ENCODE data around the gene DEPDC7.
"Not testable (repeated sequence)": the region's sequence is repeated elsewhere in the genome, so short reads cannot be mapped to it uniquely, and the experiment has no call there.

Gene DEPDC7

GRCh38 chr11:33015621-33016551, at the start of gene DEPDC7:
Gene DEPDC7 (plus strand): TSS chr11:33015878. CDS start chr11:33015956, 78 bp downstream.
- DNase-seq (ENCODE audit: low read depth in 2 of 2, low spot score in 1 of 2): peak; percentile 56 to 63

DNA sequence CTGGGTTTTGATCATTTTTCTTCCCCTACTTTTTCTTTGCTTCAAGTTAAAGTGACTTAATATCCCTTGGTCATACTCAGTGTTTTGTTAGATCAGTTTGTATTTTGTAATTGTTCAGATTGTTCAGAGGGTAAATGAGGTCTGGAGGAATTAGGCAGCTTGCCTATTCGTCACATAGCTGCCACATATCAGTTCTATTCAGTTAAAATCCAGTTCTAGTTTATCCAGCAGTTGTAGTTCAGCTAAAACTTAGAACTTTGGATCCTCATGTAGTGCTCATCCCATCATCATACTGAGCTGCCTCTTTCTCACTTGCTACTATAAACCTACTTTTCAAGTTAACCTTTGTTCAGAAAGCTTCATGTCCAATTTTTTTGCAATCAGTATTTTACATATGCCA, 47.1 kb upstream of the DEPDC7 start:
- DNase-seq (ENCODE audit: low read depth in 2 of 2, low spot score in 1 of 2): no peak

GRCh38 chr11:32972233-32972632, 43.4 kb upstream of the DEPDC7 start:
- DNase-seq (ENCODE audit: low read depth in 2 of 2, low spot score in 1 of 2): not testable (repeated sequence)

DNA sequence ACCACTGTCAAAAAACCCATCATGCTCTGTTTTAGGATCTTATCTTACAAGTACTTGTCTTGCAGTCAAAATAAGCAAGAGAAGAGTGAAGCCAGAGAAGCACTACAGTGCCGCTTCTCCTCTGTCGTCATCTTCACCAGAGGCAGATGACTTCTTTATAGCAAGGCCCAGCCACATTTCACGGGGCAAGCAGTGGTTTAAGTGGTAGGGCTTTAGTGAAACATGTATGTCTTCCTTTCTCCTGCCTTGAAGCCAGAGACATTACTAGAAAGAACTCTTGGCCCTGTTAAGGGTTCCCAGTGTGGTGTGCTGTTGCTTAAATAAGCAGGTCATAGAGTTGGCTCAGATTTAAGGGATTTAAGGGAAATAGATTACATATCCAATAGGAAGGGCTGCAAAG, 42.9 kb upstream of the DEPDC7 start:
- no peak for DNase-seq (ENCODE audit: low read depth in 2 of 2, low spot score in 1 of 2)

DNA sequence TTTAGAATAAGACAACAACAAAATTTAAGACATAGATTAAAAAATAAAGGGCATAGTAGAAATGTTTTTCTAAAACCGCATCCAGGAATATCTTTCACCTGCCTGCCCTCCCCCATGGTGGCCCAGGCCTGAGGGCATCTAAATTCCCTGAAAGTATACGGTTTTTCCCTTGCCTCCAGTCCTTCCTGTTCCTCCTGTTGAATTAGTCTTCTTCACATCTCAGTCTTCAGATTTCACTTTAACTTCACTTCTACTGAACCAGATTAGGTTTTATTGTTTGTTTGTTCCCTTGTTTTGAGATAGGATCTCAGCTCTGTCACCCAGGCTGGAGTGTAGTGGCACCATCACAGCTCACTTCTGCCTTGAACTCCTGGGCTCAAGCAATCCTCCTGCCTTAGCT, 33.1 kb upstream of the DEPDC7 start:
- no peak for DNase-seq (ENCODE audit: low read depth in 2 of 2, low spot score in 1 of 2)

- DNase-seq (ENCODE audit: low read depth in 2 of 2, low spot score in 1 of 2): no peak
Measured at GRCh38 chr11:32983506-32983905, 32.2 kb upstream of the DEPDC7 start.

DNA sequence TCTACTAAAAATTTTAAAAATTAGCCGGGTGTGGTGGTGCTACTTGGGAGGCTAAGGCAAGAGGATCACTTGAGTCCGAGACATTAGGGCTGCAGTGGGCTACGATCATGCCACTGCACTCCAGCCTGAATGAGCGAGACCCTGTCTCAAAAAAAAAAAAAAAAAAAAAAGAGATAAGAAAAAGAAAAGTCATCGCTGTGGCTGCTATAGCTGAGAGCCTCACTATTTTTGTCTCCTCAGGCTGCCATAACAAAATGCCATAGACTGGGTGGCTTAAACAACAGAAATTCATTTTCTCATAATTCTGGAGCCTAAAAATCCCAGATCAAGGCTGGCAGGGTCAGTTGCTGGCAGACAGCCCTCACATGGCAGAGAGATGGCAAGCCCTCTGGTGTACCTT, 30.1 kb upstream of the DEPDC7 start:
- DNase-seq (ENCODE audit: low read depth in 2 of 2, low spot score in 1 of 2): no peak

DNA sequence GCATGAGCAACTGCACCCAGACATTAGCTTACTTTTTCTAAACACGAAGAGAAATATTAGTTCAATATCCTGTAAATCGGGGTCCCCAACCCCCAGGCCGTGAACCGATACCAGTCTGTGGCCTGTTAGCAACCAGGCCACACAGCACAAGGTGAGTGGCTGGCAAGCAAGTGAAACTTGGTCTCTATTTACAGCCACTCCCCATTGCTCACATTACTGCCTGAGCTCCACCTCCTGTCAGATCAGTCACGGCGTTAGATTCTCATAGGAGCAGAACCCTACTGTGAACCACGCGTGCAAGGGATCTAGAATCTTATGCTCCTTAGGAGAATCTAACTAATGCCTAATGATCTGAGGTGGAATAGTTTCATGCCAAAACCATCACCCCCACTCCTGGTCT, 27.8 kb upstream of the DEPDC7 start:
- DNase-seq (ENCODE audit: low read depth in 2 of 2, low spot score in 1 of 2): no peak

- DNase-seq (ENCODE audit: low read depth in 2 of 2, low spot score in 1 of 2): no peak
Measured at GRCh38 chr11:32990481-32990880, 25.2 kb upstream of the DEPDC7 start.

DNA sequence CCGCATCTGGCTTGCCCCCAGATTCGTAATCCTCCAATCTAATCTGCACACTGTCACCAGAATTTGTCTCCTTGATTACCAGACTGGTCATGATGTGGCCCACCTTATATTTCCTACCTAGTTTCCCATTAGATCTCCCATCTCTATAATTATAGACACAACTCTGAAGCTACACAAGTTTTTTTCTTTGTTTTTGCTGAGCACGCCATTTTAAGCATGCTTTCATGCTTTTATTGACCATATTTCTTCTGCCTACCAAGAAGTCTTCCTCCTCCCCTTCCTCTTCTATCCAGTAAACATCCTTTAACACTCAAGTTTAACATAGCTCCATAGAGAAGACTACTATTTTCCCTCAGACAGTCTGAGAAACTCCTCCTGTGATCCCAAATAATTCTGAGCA, 24.3 kb upstream of the DEPDC7 start:
- no peak for DNase-seq (ENCODE audit: low read depth in 2 of 2, low spot score in 1 of 2)

DNA sequence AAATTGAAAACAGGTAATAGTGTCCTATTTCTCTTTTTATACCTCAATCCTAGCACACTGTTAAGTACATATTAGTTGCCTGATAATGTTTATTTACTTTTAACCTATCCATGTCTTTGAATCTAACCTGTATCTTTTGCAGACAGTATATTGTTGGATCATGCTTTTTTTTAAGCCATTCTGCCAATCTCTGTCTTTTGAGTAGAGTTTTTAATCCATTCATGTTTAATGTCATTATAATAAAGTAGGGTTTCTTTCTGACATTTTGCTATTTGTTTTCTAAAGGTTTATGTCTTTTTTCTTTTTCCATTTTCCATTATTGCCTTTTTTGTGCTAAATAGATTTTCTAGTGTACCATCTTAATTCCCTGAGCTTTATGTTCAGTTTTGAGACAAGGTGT, 23.8 kb upstream of the DEPDC7 start:
- no peak for DNase-seq (ENCODE audit: low read depth in 2 of 2, low spot score in 1 of 2)

DNA sequence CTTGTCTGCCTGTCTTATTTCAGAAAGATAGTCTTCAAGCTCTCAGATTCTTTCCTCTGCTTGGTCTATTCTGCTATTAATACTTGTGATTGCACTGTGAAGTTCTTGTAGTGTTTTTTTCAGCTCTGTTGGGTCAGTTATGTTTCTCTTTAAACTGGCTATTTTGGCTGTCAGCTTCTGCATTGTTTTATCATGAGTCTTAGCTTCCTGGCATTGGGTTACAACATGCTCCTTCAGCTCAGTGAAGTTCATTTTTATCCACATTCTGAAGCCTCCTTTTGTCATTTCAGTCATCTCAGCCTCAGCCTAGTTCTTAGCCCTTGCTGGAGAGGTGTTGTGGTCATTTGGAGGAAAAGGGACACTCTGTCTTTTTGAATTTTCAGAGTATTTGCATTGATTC, 15.5 kb upstream of the DEPDC7 start:
- no peak for DNase-seq (ENCODE audit: low read depth in 2 of 2, low spot score in 1 of 2)

GRCh38 chr11:33001281-33001680, 14.4 kb upstream of the DEPDC7 start:
- no peak for DNase-seq (ENCODE audit: low read depth in 2 of 2, low spot score in 1 of 2)

DNA sequence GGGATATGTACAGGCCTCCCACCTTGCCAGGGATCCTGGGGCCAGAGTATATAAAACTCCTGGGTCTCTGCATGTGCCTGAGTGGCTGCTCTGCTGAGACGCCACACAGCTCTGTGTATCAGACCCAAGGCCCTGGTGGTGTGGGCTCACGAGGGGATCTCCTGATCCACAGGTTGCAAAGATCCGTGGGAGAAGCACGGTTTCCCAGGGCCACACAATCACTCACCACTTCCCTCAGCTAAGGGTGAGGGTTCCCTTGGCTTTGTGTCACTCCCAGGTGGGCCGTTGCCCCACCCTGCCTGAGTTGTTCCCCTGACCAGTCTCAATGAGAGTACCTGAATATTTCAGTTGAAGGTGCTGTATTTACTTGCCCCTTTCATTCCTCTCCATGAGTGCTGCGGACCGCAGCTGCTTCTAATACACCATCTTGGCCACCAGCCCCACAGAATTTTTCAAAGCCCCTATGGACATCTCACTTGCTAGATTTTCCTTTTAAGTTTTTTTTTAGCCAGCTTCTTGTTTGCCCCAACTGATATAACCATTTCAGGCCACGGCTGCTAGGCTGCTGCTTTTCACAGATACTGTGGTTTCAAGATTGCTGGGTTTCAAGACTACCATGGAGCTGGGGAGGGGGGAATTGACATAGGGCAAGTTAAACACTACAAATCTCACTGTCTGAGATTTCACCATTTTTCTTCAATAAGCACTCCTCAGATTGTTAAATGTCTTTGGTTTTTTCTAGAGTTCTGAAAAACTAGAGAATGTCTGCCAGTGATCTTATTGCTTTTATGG, 13.7 kb upstream of the DEPDC7 start:
- no peak for DNase-seq (ENCODE audit: low read depth in 2 of 2, low spot score in 1 of 2)

DNA sequence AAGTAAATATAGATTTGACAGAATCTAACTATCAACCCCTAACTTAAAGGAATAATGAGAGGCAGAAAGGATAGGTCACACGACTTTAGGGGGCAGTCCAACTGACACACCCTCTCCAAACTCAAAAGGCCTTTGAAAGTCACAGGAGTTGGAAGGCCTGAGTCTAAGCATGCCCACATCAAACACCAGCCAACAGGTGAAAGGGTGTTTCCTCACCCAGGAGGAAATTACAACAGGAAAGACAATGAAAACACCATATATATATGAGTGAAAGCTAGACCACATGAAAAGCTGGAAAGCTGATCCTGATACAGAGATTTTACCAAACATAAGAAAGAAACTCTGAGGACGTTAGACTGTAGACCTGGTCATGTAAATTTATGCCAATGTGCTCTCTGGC, 10.5 kb upstream of the DEPDC7 start:
- DNase-seq (ENCODE audit: low read depth in 2 of 2, low spot score in 1 of 2): no peak

GRCh38 chr11:33006010-33006409, 9.7 kb upstream of the DEPDC7 start:
- no peak for DNase-seq (ENCODE audit: low read depth in 2 of 2, low spot score in 1 of 2)

DNA sequence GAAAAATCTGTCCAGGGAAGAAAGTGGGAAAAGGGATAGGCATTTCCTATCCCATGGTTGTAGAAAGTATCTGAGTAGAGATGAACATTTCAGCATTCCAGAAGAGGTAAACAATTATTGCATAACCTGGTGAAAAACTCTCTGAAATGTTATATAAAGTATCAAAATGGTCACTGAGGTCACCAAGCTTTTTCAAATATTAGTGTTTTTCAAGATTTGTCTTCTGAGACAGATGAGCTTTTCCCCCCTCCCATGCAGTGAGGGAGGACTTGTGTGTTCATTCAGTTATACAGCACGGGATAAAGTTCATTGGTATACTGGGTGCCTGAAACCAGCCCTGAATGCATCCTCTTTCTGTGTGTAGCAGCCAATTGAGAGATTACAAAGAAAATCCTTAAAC, 1.9 kb upstream of the DEPDC7 start:
- no peak for DNase-seq (ENCODE audit: low read depth in 2 of 2, low spot score in 1 of 2)

DNA sequence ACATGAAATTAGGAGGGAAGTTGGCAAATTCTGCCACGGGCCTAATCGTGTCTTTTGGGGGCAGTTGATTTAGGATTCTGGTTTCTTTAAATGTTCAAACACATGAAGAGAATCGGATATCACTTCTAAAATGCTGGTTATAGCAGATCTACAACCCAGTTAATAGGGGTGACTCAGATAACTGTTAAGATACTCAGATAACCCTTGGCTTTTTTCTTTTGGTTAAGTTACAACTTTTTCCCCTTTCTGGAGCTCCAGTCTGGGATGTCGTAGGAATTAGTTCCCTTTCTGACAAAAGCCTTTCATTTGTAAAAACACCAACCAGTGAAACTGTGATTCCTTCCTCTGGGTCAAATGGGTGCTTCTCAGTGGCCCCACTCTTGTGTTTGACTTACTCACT, 976 bp downstream of the DEPDC7 start:
- no peak for DNase-seq (ENCODE audit: low read depth in 2 of 2, low spot score in 1 of 2)

GRCh38 chr11:33017478-33017877, 1.8 kb downstream of the DEPDC7 start:
- DNase-seq (ENCODE audit: low read depth in 2 of 2, low spot score in 1 of 2): no peak

- no peak for DNase-seq (ENCODE audit: low read depth in 2 of 2, low spot score in 1 of 2)
Measured at GRCh38 chr11:33017965-33018364, 2.3 kb downstream of the DEPDC7 start.

DNA sequence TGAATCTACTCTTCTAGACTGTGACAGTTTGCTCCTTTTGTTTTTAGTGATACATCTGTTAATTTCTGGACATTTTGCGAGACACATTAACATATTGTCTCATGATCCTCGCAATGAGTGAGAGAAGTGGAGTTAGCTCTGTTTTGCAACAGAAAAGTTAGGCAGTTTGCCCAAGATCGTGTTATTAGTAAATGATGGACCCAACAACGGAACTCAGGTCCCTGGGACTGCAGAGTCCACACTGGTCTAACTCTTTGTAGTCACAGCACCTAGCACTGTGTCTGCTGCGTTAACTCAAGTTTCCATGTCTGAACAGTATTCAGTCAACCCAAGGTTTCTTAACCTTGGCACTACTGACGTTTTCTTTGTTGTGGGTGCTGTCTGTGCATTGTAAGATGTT, 3.2 kb downstream of the DEPDC7 start:
- no peak for DNase-seq (ENCODE audit: low read depth in 2 of 2, low spot score in 1 of 2)

GRCh38 chr11:33021501-33021900, 5.8 kb downstream of the DEPDC7 start:
- no peak for DNase-seq (ENCODE audit: low read depth in 2 of 2, low spot score in 1 of 2)

Data from stimulated activated CD8-positive, alpha-beta memory T cell treated with anti-CD3 and anti-CD28 coated beads, Interleukin-4, amount 100 ng/mL, for 4 hours (primary cell).